Fibroblast of lung (primary cell): ENCODE data around the gene LDLRAD3. TPM values are rescaled to one million over a fixed set of nuclear protein-coding genes. Genes with fewer than 3 reads are reported as not detected.

ENCODE experiments used
- DNase-seq, 2 donors: peaks; one replicate each; pipeline versions ENCODE4 v3.0.0 to v3.0.0-alpha.2; 2010; ENCODE audit warnings: low read depth in 2 of 2
- H2AFZ ChIP-seq: 2 replicates; pipeline ENCODE4 v1.5.1; 2012; ENCODE audit warnings: low read length, control low read depth, inconsistent platforms
- H3K27ac ChIP-seq: 2 replicates; pipeline ENCODE4 v1.5.1; 2011; ENCODE audit warnings: low read length, control low read depth; ENCODE audit not compliant: insufficient read depth
- H3K27me3 ChIP-seq: 2 replicates; pipeline ENCODE4 v1.5.1; 2011; ENCODE audit warnings: mild to moderate bottlenecking, low read length; ENCODE audit not compliant: control insufficient read depth, insufficient read depth
- H3K36me3 ChIP-seq: 2 replicates; pipeline ENCODE4 v1.5.1; 2011; ENCODE audit warnings: low read length; ENCODE audit not compliant: control insufficient read depth, insufficient read depth
- H3K4me1 ChIP-seq: 2 replicates; pipeline ENCODE4 v1.5.1; 2011; ENCODE audit warnings: low read length; ENCODE audit not compliant: control insufficient read depth, insufficient read depth; ENCODE audit errors: extremely low read depth
- H3K4me2 ChIP-seq: 2 replicates; pipeline ENCODE4 v1.5.1; 2011; ENCODE audit warnings: low read length, control low read depth; ENCODE audit not compliant: insufficient read depth; ENCODE audit errors: extremely low read depth
- H3K4me3 ChIP-seq, 4 experiments: fragments of 200-600 bp in 1 of 4; sonication (generic) in 1 of 4; replicated peaks in 1 of 4; 2 replicates each; pipeline ENCODE4 v1.5.1; 2011 to 2016; ENCODE audit warnings: low read length in 4 of 4, low read depth in 3 of 4, mild to moderate bottlenecking in 3 of 4, control low read depth in 2 of 4, inconsistent platforms in 1 of 4, mixed read lengths in 1 of 4; ENCODE audit not compliant: insufficient read depth in 1 of 4; ENCODE audit errors: control extremely low read depth in 1 of 4
- H3K79me2 ChIP-seq: 2 replicates; pipeline ENCODE4 v1.5.1; 2012; ENCODE audit warnings: mild to moderate bottlenecking, low read length, inconsistent platforms; ENCODE audit not compliant: control insufficient read depth, insufficient read depth
- H3K9ac ChIP-seq: 2 replicates; pipeline ENCODE4 v1.5.1; 2011; ENCODE audit warnings: mild to moderate bottlenecking, low read length, control low read depth; ENCODE audit not compliant: insufficient read depth
- H3K9me3 ChIP-seq: 2 replicates; pipeline ENCODE4 v1.5.1; 2012; ENCODE audit warnings: low read depth, low read length; ENCODE audit not compliant: control insufficient read depth, insufficient read depth
- H4K20me1 ChIP-seq: 2 replicates; pipeline ENCODE4 v1.5.1; 2011; ENCODE audit warnings: low read length; ENCODE audit not compliant: control insufficient read depth, insufficient read depth; ENCODE audit errors: extremely low read depth
- EZH2 ChIP-seq: IDR thresholded peaks from 2 replicates; pipeline ENCODE4 v1.5.1; 2012; ENCODE audit warnings: low read length, control low read depth, mild to moderate bottlenecking; ENCODE audit errors: missing control alignments
- polyA plus RNA-seq, 2 donors: library from polyadenylated mRNA; depleted of rRNA in 1 of 2; stranded (reverse) in 1 of 2; unstranded in 1 of 2; fragments of >200 nt; gene quantifications; 2 replicates each; pipeline ENCODE4 v1.2.1, GENCODE V29; 2011 to 2012; ENCODE audit warnings: missing spikeins in 1 of 2
- total RNA-seq: library from RNA; depleted of rRNA; stranded (reverse); fragments of >200 nt; gene quantifications from 2 replicates; pipeline ENCODE4 v1.2.1, GENCODE V29; 2014
- TF ChIP-seq, protein P1 (sequence below), 2 donors: IDR thresholded peaks in 1 of 2; conservative IDR thresholded peaks in 1 of 2; 1 replicate in 1 of 2; 2 replicates in 1 of 2; pipeline ENCODE4 v1.5.1; 2011 to 2012; ENCODE audit warnings: low read length in 2 of 2, control low read depth in 1 of 2, inconsistent platforms in 1 of 2, low read depth in 1 of 2, mild to moderate bottlenecking in 1 of 2

LDLRAD3 gene
- total and polyA plus RNA-seq, 2 donors (not counting 1 experiment from before 2014, with no cell fraction given) = 3.8 to 7.8 TPM

- Histone ChIP-seq H3K4me1 (peaks cover 3% of the 10 kb centered on the region), H3K79me2 (no peaks in the 10 kb centered on the region), H3K27me3 (no peaks in the 10 kb centered on the region), H2AFZ (no peak overlapping the region), H3K4me2 (no peak overlapping the region), H3K36me3 (no peaks in the 10 kb centered on the region), H3K9me3 (no peaks in the 10 kb centered on the region), H3K27ac (no peak overlapping the region), H3K4me3 (no peak overlapping the region), H3K9ac (no peak overlapping the region), H4K20me1 (no peaks in the 10 kb centered on the region)
- TF ChIP-seq, protein P1, sequence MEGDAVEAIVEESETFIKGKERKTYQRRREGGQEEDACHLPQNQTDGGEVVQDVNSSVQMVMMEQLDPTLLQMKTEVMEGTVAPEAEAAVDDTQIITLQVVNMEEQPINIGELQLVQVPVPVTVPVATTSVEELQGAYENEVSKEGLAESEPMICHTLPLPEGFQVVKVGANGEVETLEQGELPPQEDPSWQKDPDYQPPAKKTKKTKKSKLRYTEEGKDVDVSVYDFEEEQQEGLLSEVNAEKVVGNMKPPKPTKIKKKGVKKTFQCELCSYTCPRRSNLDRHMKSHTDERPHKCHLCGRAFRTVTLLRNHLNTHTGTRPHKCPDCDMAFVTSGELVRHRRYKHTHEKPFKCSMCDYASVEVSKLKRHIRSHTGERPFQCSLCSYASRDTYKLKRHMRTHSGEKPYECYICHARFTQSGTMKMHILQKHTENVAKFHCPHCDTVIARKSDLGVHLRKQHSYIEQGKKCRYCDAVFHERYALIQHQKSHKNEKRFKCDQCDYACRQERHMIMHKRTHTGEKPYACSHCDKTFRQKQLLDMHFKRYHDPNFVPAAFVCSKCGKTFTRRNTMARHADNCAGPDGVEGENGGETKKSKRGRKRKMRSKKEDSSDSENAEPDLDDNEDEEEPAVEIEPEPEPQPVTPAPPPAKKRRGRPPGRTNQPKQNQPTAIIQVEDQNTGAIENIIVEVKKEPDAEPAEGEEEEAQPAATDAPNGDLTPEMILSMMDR (conservative IDR thresholded peaks at IDR 0.05 in 1 of 2, IDR thresholded peaks at IDR 0.05 in 1 of 2; ENCODE audit: low read depth in 1 of 2, low read length in 2 of 2) = no peak
- TF ChIP-seq EZH2 = no peak
- no peak for DNase-seq
These were observed 71.2 kb downstream of the LDLRAD3 start for GRCh38 chr11:36014898-36015665.

GRCh38 chr11:36015799-36016198, 71.9 kb downstream of the LDLRAD3 start:
- peak overlapping the region; percentile 20 for H3K4me2 ChIP-seq
- no peaks in the 10 kb centered on the region for H3K27me3 ChIP-seq
- H4K20me1 ChIP-seq = no peaks in the 10 kb centered on the region
- peak in 1 of 2 donors; percentile 42 for DNase-seq
- H3K4me1 ChIP-seq = no peaks in the 10 kb centered on the region
- H3K4me3 ChIP-seq = no peak overlapping the region
- H3K36me3 ChIP-seq = no peaks in the 10 kb centered on the region
- H3K79me2 ChIP-seq = no peaks in the 10 kb centered on the region
- H3K27ac ChIP-seq = no peak overlapping the region
- TF ChIP-seq, protein P1 (conservative IDR thresholded peaks at IDR 0.05 in 1 of 2, IDR thresholded peaks at IDR 0.05 in 1 of 2; ENCODE audit: low read depth in 1 of 2, low read length in 2 of 2) = no peak
- TF ChIP-seq EZH2 = no peak
- no peaks in the 10 kb centered on the region for H3K9me3 ChIP-seq
- H2AFZ ChIP-seq = no peak overlapping the region
- no peak overlapping the region for H3K9ac ChIP-seq

DNA sequence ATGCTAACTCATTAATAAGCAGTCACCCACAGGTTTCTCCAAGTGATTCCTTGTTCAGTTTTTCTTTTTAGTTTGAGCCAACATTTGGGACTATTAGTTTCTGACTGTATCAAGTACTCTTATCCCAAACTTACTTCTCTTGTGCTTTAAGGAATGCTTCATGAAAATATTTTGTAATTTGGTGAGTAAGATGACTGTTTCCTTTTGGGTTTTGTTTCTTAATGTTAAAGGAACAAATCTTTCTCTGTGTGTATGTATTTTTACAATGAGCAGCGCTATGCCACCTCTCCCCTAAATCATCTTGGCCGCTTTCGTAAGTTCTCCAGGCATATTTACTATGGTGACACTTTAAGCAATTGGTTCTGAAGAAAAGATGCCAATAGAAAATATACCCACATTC, 72.4 kb downstream of the LDLRAD3 start:
- H3K4me3 ChIP-seq = no peak overlapping the region
- DNase-seq = peak in 1 of 2 donors; percentile 64
- H3K27me3 ChIP-seq = no peaks in the 10 kb centered on the region
- TF ChIP-seq, protein P1 (conservative IDR thresholded peaks at IDR 0.05 in 1 of 2, IDR thresholded peaks at IDR 0.05 in 1 of 2; ENCODE audit: low read depth in 1 of 2, low read length in 2 of 2) = no peak
- TF ChIP-seq EZH2 = no peak
- H3K36me3 ChIP-seq = no peaks in the 10 kb centered on the region
- no peak overlapping the region for H2AFZ ChIP-seq
- no peak overlapping the region for H3K9ac ChIP-seq
- no peaks in the 10 kb centered on the region for H4K20me1 ChIP-seq
- H3K79me2 ChIP-seq = no peaks in the 10 kb centered on the region
- no peak overlapping the region for H3K4me2 ChIP-seq
- no peak overlapping the region for H3K27ac ChIP-seq
- H3K9me3 ChIP-seq = no peaks in the 10 kb centered on the region
- no peaks in the 10 kb centered on the region for H3K4me1 ChIP-seq
